Measurements from ENCODE around the gene ITPR2.
"Not testable (repeated sequence)": the region's sequence is repeated elsewhere in the genome, so short reads cannot be mapped to it uniquely, and the experiment has no call there.

ITPR2 gene

GRCh38 chr12:26832822-26833742, at the start of gene ITPR2:
Gene ITPR2, minus strand, starts transcription at chr12:26833194. Its CDS starts 413 bp downstream, at chr12:26832781.
- DNase-seq (ENCODE audit: low spot score): peak; percentile 99

- DNase-seq (ENCODE audit: low spot score): no peak
Observed at GRCh38 chr12:26880625-26881024, 47.6 kb upstream of the ITPR2 start.

- peak; percentile 85 for DNase-seq (ENCODE audit: low spot score)
Observed at GRCh38 chr12:26878661-26879119, 45.7 kb upstream of the ITPR2 start.

GRCh38 chr12:26874501-26875296, 41.7 kb upstream of the ITPR2 start:
- DNase-seq (ENCODE audit: low spot score): no peak

GRCh38 chr12:26872625-26873024, 39.6 kb upstream of the ITPR2 start:
- no peak for DNase-seq (ENCODE audit: low spot score)

- no peak for DNase-seq (ENCODE audit: low spot score)
Observed at GRCh38 chr12:26871985-26872384, 39.0 kb upstream of the ITPR2 start.

GRCh38 chr12:26870491-26871419, 37.8 kb upstream of the ITPR2 start:
- DNase-seq (ENCODE audit: low spot score): no peak

GRCh38 chr12:26869908-26870459, 37.0 kb upstream of the ITPR2 start:
- DNase-seq (ENCODE audit: low spot score): no peak

GRCh38 chr12:26869104-26869494, 36.1 kb upstream of the ITPR2 start:
- DNase-seq (ENCODE audit: low spot score): no peak

- no peak for DNase-seq (ENCODE audit: low spot score)
Observed at GRCh38 chr12:26868447-26869103, 35.6 kb upstream of the ITPR2 start.

GRCh38 chr12:26867080-26867479, 34.1 kb upstream of the ITPR2 start:
- DNase-seq (ENCODE audit: low spot score): no peak

GRCh38 chr12:26863515-26863914, 30.5 kb upstream of the ITPR2 start:
- DNase-seq (ENCODE audit: low spot score): no peak

- not testable (repeated sequence) for DNase-seq (ENCODE audit: low spot score)
Observed at GRCh38 chr12:26862787-26863186, 29.8 kb upstream of the ITPR2 start.

- DNase-seq (ENCODE audit: low spot score): no peak
Observed at GRCh38 chr12:26861690-26862089, 28.7 kb upstream of the ITPR2 start.

- no peak for DNase-seq (ENCODE audit: low spot score)
Observed at GRCh38 chr12:26857465-26858176, 24.6 kb upstream of the ITPR2 start.

- no peak for DNase-seq (ENCODE audit: low spot score)
Observed at GRCh38 chr12:26855337-26855736, 22.3 kb upstream of the ITPR2 start.

- DNase-seq (ENCODE audit: low spot score): no peak
Observed at GRCh38 chr12:26854031-26854390, 21.0 kb upstream of the ITPR2 start.

GRCh38 chr12:26853303-26854030, 20.5 kb upstream of the ITPR2 start:
- DNase-seq (ENCODE audit: low spot score): peak; percentile 82

GRCh38 chr12:26851031-26851809, 18.2 kb upstream of the ITPR2 start:
- DNase-seq (ENCODE audit: low spot score): no peak

Data from D341Med (cell line).